ENCODE measurements around the gene USP13. TPM values are rescaled to one million over a fixed set of nuclear protein-coding genes. Genes with fewer than 3 reads are reported as not detected.

Gene USP13
- total and polyA plus RNA-seq, 2 donors = 1.8 to 3.6 TPM

GRCh38 chr3:179670311-179670710, 17.5 kb downstream of the USP13 start:
- Histone ChIP-seq H3K9me3 (ENCODE audit: control insufficient read depth in 2 of 2, insufficient read depth in 1 of 2, low read length in 1 of 2) (no peaks in the 10 kb centered on the region), H3K27ac (ENCODE audit: low read depth in 1 of 2, low read length in 1 of 2) (no peak overlapping the region), H3K27me3 (ENCODE audit: control insufficient read depth in 2 of 2, insufficient read depth in 1 of 2, low read length in 1 of 2) (no peaks in the 10 kb centered on the region), H3K36me3 (ENCODE audit: control insufficient read depth in 2 of 2, insufficient read depth in 2 of 2, low read length in 1 of 2) (no peaks in the 10 kb centered on the region), H3K4me3 (ENCODE audit: low read length in 2 of 2) (no peak overlapping the region), H3K4me1 (ENCODE audit: control insufficient read depth in 2 of 2, insufficient read depth in 2 of 2, low read length in 2 of 2) (no peaks in the 10 kb centered on the region)
- no peak for DNase-seq (ENCODE audit: low read depth in 6 of 9, low spot score in 9 of 9)
- WGBS = 97% methylated on average over 8 of the region's 8 CpGs

- H3K4me1 ChIP-seq (ENCODE audit: control insufficient read depth in 2 of 2, insufficient read depth in 2 of 2, low read length in 2 of 2) = no peaks in the 10 kb centered on the region
- WGBS = 98% methylated on average over 1 of the region's 1 CpG
- H3K4me3 ChIP-seq (ENCODE audit: low read length in 2 of 2) = no peak overlapping the region
- no peaks in the 10 kb centered on the region for H3K9me3 ChIP-seq (ENCODE audit: control insufficient read depth in 2 of 2, insufficient read depth in 1 of 2, low read length in 1 of 2)
- no peaks in the 10 kb centered on the region for H3K27me3 ChIP-seq (ENCODE audit: control insufficient read depth in 2 of 2, insufficient read depth in 1 of 2, low read length in 1 of 2)
- H3K27ac ChIP-seq (ENCODE audit: low read depth in 1 of 2, low read length in 1 of 2) = no peak overlapping the region
- DNase-seq (ENCODE audit: low read depth in 6 of 9, low spot score in 9 of 9) = no peak
- no peaks in the 10 kb centered on the region for H3K36me3 ChIP-seq (ENCODE audit: control insufficient read depth in 2 of 2, insufficient read depth in 2 of 2, low read length in 1 of 2)
These were observed 18.5 kb downstream of the USP13 start for GRCh38 chr3:179671309-179671708.

GRCh38 chr3:179671747-179672242, 19.0 kb downstream of the USP13 start:
- Histone ChIP-seq H3K4me3 (ENCODE audit: low read length in 2 of 2) (no peak overlapping the region), H3K36me3 (ENCODE audit: control insufficient read depth in 2 of 2, insufficient read depth in 2 of 2, low read length in 1 of 2) (no peaks in the 10 kb centered on the region), H3K27me3 (ENCODE audit: control insufficient read depth in 2 of 2, insufficient read depth in 1 of 2, low read length in 1 of 2) (no peaks in the 10 kb centered on the region), H3K9me3 (ENCODE audit: control insufficient read depth in 2 of 2, insufficient read depth in 1 of 2, low read length in 1 of 2) (no peaks in the 10 kb centered on the region), H3K4me1 (ENCODE audit: control insufficient read depth in 2 of 2, insufficient read depth in 2 of 2, low read length in 2 of 2) (no peaks in the 10 kb centered on the region), H3K27ac (ENCODE audit: low read depth in 1 of 2, low read length in 1 of 2) (no peak overlapping the region)
- no peak for DNase-seq (ENCODE audit: low read depth in 6 of 9, low spot score in 9 of 9)
- 93% methylated on average over 15 of the region's 15 CpGs for WGBS

GRCh38 chr3:179672918-179673317, 20.1 kb downstream of the USP13 start:
- no peaks in the 10 kb centered on the region for H3K27me3 ChIP-seq (ENCODE audit: control insufficient read depth in 2 of 2, insufficient read depth in 1 of 2, low read length in 1 of 2)
- H3K4me1 ChIP-seq (ENCODE audit: control insufficient read depth in 2 of 2, insufficient read depth in 2 of 2, low read length in 2 of 2) = no peaks in the 10 kb centered on the region
- no peaks in the 10 kb centered on the region for H3K9me3 ChIP-seq (ENCODE audit: control insufficient read depth in 2 of 2, insufficient read depth in 1 of 2, low read length in 1 of 2)
- no peak overlapping the region for H3K4me3 ChIP-seq (ENCODE audit: low read length in 2 of 2)
- no peak for DNase-seq (ENCODE audit: low read depth in 6 of 9, low spot score in 9 of 9)
- 95% methylated on average over 4 of the region's 4 CpGs for WGBS
- no peak overlapping the region for H3K27ac ChIP-seq (ENCODE audit: low read depth in 1 of 2, low read length in 1 of 2)
- no peaks in the 10 kb centered on the region for H3K36me3 ChIP-seq (ENCODE audit: control insufficient read depth in 2 of 2, insufficient read depth in 2 of 2, low read length in 1 of 2)

- Histone ChIP-seq H3K27ac (ENCODE audit: low read depth in 1 of 2, low read length in 1 of 2) (no peak overlapping the region), H3K36me3 (ENCODE audit: control insufficient read depth in 2 of 2, insufficient read depth in 2 of 2, low read length in 1 of 2) (no peaks in the 10 kb centered on the region), H3K27me3 (ENCODE audit: control insufficient read depth in 2 of 2, insufficient read depth in 1 of 2, low read length in 1 of 2) (no peaks in the 10 kb centered on the region), H3K4me1 (ENCODE audit: control insufficient read depth in 2 of 2, insufficient read depth in 2 of 2, low read length in 2 of 2) (no peaks in the 10 kb centered on the region), H3K9me3 (ENCODE audit: control insufficient read depth in 2 of 2, insufficient read depth in 1 of 2, low read length in 1 of 2) (no peaks in the 10 kb centered on the region), H3K4me3 (ENCODE audit: low read length in 2 of 2) (no peak overlapping the region)
- DNase-seq (ENCODE audit: low read depth in 6 of 9, low spot score in 9 of 9) = no peak
- WGBS = 98% methylated on average over 8 of the region's 8 CpGs
These were observed 20.7 kb downstream of the USP13 start for GRCh38 chr3:179673523-179673922.

GRCh38 chr3:179676081-179676480, 23.2 kb downstream of the USP13 start:
- Histone ChIP-seq H3K4me1 (ENCODE audit: control insufficient read depth in 2 of 2, insufficient read depth in 2 of 2, low read length in 2 of 2) (no peaks in the 10 kb centered on the region), H3K36me3 (ENCODE audit: control insufficient read depth in 2 of 2, insufficient read depth in 2 of 2, low read length in 1 of 2) (no peaks in the 10 kb centered on the region), H3K9me3 (ENCODE audit: control insufficient read depth in 2 of 2, insufficient read depth in 1 of 2, low read length in 1 of 2) (no peaks in the 10 kb centered on the region), H3K27ac (ENCODE audit: low read depth in 1 of 2, low read length in 1 of 2) (no peak overlapping the region), H3K27me3 (ENCODE audit: control insufficient read depth in 2 of 2, insufficient read depth in 1 of 2, low read length in 1 of 2) (no peaks in the 10 kb centered on the region), H3K4me3 (ENCODE audit: low read length in 2 of 2) (no peak overlapping the region)
- 98% methylated on average over 5 of the region's 5 CpGs for WGBS
- DNase-seq (ENCODE audit: low read depth in 6 of 9, low spot score in 9 of 9) = no peak

- Histone ChIP-seq H3K36me3 (ENCODE audit: control insufficient read depth in 2 of 2, insufficient read depth in 2 of 2, low read length in 1 of 2) (no peaks in the 10 kb centered on the region), H3K4me3 (ENCODE audit: low read length in 2 of 2) (no peak overlapping the region), H3K4me1 (ENCODE audit: control insufficient read depth in 2 of 2, insufficient read depth in 2 of 2, low read length in 2 of 2) (no peaks in the 10 kb centered on the region), H3K9me3 (ENCODE audit: control insufficient read depth in 2 of 2, insufficient read depth in 1 of 2, low read length in 1 of 2) (no peaks in the 10 kb centered on the region), H3K27me3 (ENCODE audit: control insufficient read depth in 2 of 2, insufficient read depth in 1 of 2, low read length in 1 of 2) (no peaks in the 10 kb centered on the region), H3K27ac (ENCODE audit: low read depth in 1 of 2, low read length in 1 of 2) (no peak overlapping the region)
- 97% methylated on average over 2 of the region's 2 CpGs for WGBS
- no peak for DNase-seq (ENCODE audit: low read depth in 6 of 9, low spot score in 9 of 9)
These were observed 25.0 kb downstream of the USP13 start for GRCh38 chr3:179677884-179678283.

- no peak for DNase-seq (ENCODE audit: low read depth in 6 of 9, low spot score in 9 of 9)
- Histone ChIP-seq H3K4me1 (ENCODE audit: control insufficient read depth in 2 of 2, insufficient read depth in 2 of 2, low read length in 2 of 2) (no peaks in the 10 kb centered on the region), H3K9me3 (ENCODE audit: control insufficient read depth in 2 of 2, insufficient read depth in 1 of 2, low read length in 1 of 2) (no peaks in the 10 kb centered on the region), H3K27ac (ENCODE audit: low read depth in 1 of 2, low read length in 1 of 2) (no peak overlapping the region), H3K4me3 (ENCODE audit: low read length in 2 of 2) (no peak overlapping the region), H3K36me3 (ENCODE audit: control insufficient read depth in 2 of 2, insufficient read depth in 2 of 2, low read length in 1 of 2) (no peaks in the 10 kb centered on the region), H3K27me3 (ENCODE audit: control insufficient read depth in 2 of 2, insufficient read depth in 1 of 2, low read length in 1 of 2) (no peaks in the 10 kb centered on the region)
- 91% methylated on average over 21 of the region's 21 CpGs for WGBS
These were observed 28.8 kb downstream of the USP13 start for GRCh38 chr3:179681492-179682263.

GRCh38 chr3:179682426-179683080, 29.7 kb downstream of the USP13 start:
- 71% methylated on average over 4 of the region's 4 CpGs for WGBS

More at GRCh38 chr3:179682426-179683080, 29.7 kb downstream of the USP13 start:
- Histone ChIP-seq H3K36me3 (ENCODE audit: control insufficient read depth in 2 of 2, insufficient read depth in 2 of 2, low read length in 1 of 2) (no peaks in the 10 kb centered on the region), H3K4me1 (ENCODE audit: control insufficient read depth in 2 of 2, insufficient read depth in 2 of 2, low read length in 2 of 2) (no peaks in the 10 kb centered on the region), H3K27me3 (ENCODE audit: control insufficient read depth in 2 of 2, insufficient read depth in 1 of 2, low read length in 1 of 2) (no peaks in the 10 kb centered on the region), H3K4me3 (ENCODE audit: low read length in 2 of 2) (no peak overlapping the region), H3K9me3 (ENCODE audit: control insufficient read depth in 2 of 2, insufficient read depth in 1 of 2, low read length in 1 of 2) (no peaks in the 10 kb centered on the region), H3K27ac (ENCODE audit: low read depth in 1 of 2, low read length in 1 of 2) (no peak overlapping the region)
- no peak for DNase-seq (ENCODE audit: low read depth in 6 of 9, low spot score in 9 of 9)

All from thymus (tissue), 11 donors.